Measurements from ENCODE around the gene SHCBP1L. TPM values are rescaled to one million over a fixed set of nuclear protein-coding genes. Genes with fewer than 3 reads are reported as not detected.

SHCBP1L gene
- total RNA-seq, 1 donor from 2014 or later = not detected

- Histone ChIP-seq H3K27ac (replicated peaks) (no peak overlapping the region), H3K27me3 (ENCODE audit: low read depth) (no peaks in the 10 kb centered on the region), H3K36me3 (no peaks in the 10 kb centered on the region), H3K4me1 (peaks cover 15% of the 10 kb centered on the region), H3K9me3 (replicated peaks) (no peaks in the 10 kb centered on the region), H3K4me3 (no peak overlapping the region)
- no peak for TF ChIP-seq CTCF (IDR thresholded peaks at IDR 0.05; ENCODE audit: borderline replicate concordance)
- no peak for DNase-seq
- intact Hi-C loops (cut with micrococcal nuclease) = no loop called here
These were observed 31.2 kb upstream of the SHCBP1L start for GRCh38 chr1:182984138-182984537.

GRCh38 chr1:182978151-182978853, 25.3 kb upstream of the SHCBP1L start:
- H3K9me3 ChIP-seq (replicated peaks) = no peaks in the 10 kb centered on the region
- H3K27ac ChIP-seq (replicated peaks) = no peak overlapping the region
- H3K36me3 ChIP-seq = no peaks in the 10 kb centered on the region
- intact Hi-C loops (cut with micrococcal nuclease) = no loop called here
- no peaks in the 10 kb centered on the region for H3K4me1 ChIP-seq
- no peak for DNase-seq
- H3K27me3 ChIP-seq (ENCODE audit: low read depth) = no peaks in the 10 kb centered on the region
- TF ChIP-seq CTCF (IDR thresholded peaks at IDR 0.05; ENCODE audit: borderline replicate concordance) = no peak
- no peak overlapping the region for H3K4me3 ChIP-seq

GRCh38 chr1:182977480-182977879, 24.5 kb upstream of the SHCBP1L start:
- H3K4me1 ChIP-seq = no peaks in the 10 kb centered on the region
- no peaks in the 10 kb centered on the region for H3K36me3 ChIP-seq
- intact Hi-C loops (cut with micrococcal nuclease) = no loop called here
- no peak for DNase-seq
- no peaks in the 10 kb centered on the region for H3K9me3 ChIP-seq (replicated peaks)
- no peaks in the 10 kb centered on the region for H3K27me3 ChIP-seq (ENCODE audit: low read depth)
- H3K4me3 ChIP-seq = no peak overlapping the region
- TF ChIP-seq CTCF (IDR thresholded peaks at IDR 0.05; ENCODE audit: borderline replicate concordance) = no peak
- no peak overlapping the region for H3K27ac ChIP-seq (replicated peaks)

GRCh38 chr1:182974506-182975191, 21.7 kb upstream of the SHCBP1L start:
- no peak for DNase-seq
- no peaks in the 10 kb centered on the region for H3K9me3 ChIP-seq (replicated peaks)

GRCh38 chr1:182972829-182973228, 19.9 kb upstream of the SHCBP1L start:
- TF ChIP-seq CTCF (IDR thresholded peaks at IDR 0.05; ENCODE audit: borderline replicate concordance) = no peak
- Histone ChIP-seq H3K4me1 (no peaks in the 10 kb centered on the region), H3K4me3 (no peak overlapping the region), H3K27me3 (ENCODE audit: low read depth) (no peaks in the 10 kb centered on the region), H3K27ac (replicated peaks) (no peak overlapping the region), H3K36me3 (no peaks in the 10 kb centered on the region), H3K9me3 (replicated peaks) (no peaks in the 10 kb centered on the region)
- no peak for DNase-seq
- intact Hi-C loops (cut with micrococcal nuclease) = no loop called here

More at GRCh38 chr1:182974506-182975191, 21.7 kb upstream of the SHCBP1L start:
- Histone ChIP-seq H3K36me3 (no peaks in the 10 kb centered on the region), H3K4me3 (no peak overlapping the region), H3K27me3 (ENCODE audit: low read depth) (no peaks in the 10 kb centered on the region), H3K4me1 (no peaks in the 10 kb centered on the region), H3K27ac (replicated peaks) (no peak overlapping the region)
- intact Hi-C loops (cut with micrococcal nuclease) = no loop called here
- TF ChIP-seq CTCF (IDR thresholded peaks at IDR 0.05; ENCODE audit: borderline replicate concordance) = no peak

Data from left ventricle myocardium inferior (tissue), 1 donor.